B cell (primary cell): ENCODE data around the gene ASB4. TPM values are rescaled to one million over a fixed set of nuclear protein-coding genes. Genes with fewer than 3 reads are reported as not detected.

Experiments used
- ATAC-seq: fragments of 200-7000 bp; cut with Tn5 transposase; one replicate; pipeline ENCODE4 v1.10.0; 2021; ENCODE audit warnings: low read depth, mild to moderate bottlenecking, moderate number of reproducible peaks, moderate library complexity
- CTCF ChIA-PET: fragments of 350-600 bp; sonication (Branson Sonifier 250); formaldehyde crosslinking; loops from one replicate; lab custom pipeline; 2021; ENCODE audit warnings: antibody characterized with exemption, inconsistent platforms; lab: Charles Lee
- POLR2A ChIA-PET: fragments of 350-600 bp; sonication (Branson Sonifier 250); formaldehyde crosslinking; loops from one replicate; lab custom pipeline; 2021; ENCODE audit warnings: antibody characterized with exemption; lab: Charles Lee
- DNase-seq: peaks from one replicate; pipeline ENCODE4 v3.0.0; 2013
- H2AFZ ChIP-seq: 2 replicates; pipeline ENCODE4 v1.6.1; 2012; ENCODE audit warnings: mild to moderate bottlenecking, low read depth, low read length; ENCODE audit not compliant: insufficient read depth, poor library complexity, severe bottlenecking
- H3K27ac ChIP-seq, 2 donors: 1 replicate in 1 of 2; 2 replicates in 1 of 2; pipeline ENCODE4 v1.5.1; 2012 to 2013; ENCODE audit warnings: low read length in 2 of 2, mild to moderate bottlenecking in 2 of 2, moderate library complexity in 1 of 2
- H3K27me3 ChIP-seq, 4 experiments: fragments of 200-600 bp in 1 of 4; sonication (generic) in 1 of 4; replicated peaks in 1 of 4; 1 replicate in 2 of 4; 2 replicates in 2 of 4; pipeline versions ENCODE4 v1.6.1 to v1.7.0; 2013 to 2016; ENCODE audit warnings: low read length in 3 of 4, mild to moderate bottlenecking in 2 of 4, mixed read lengths in 1 of 4, moderate library complexity in 1 of 4; ENCODE audit not compliant: insufficient read depth in 4 of 4, control insufficient read depth in 3 of 4; ENCODE audit errors: control extremely low read depth in 1 of 4
- H3K36me3 ChIP-seq, 2 experiments: replicated peaks in 1 of 2; 1 replicate in 1 of 2; 2 replicates in 1 of 2; pipeline versions ENCODE4 v1.6.1 to v1.7.1; 2013; ENCODE audit warnings: low read length in 1 of 2; ENCODE audit not compliant: insufficient read depth in 2 of 2, control insufficient read depth in 1 of 2; ENCODE audit errors: control extremely low read depth in 1 of 2, extremely low read depth in 1 of 2
- H3K4me1 ChIP-seq, 2 donors: fragments of 200-600 bp in 1 of 2; sonication (generic) in 1 of 2; 1 replicate in 1 of 2; 2 replicates in 1 of 2; pipeline versions ENCODE4 v1.5.1 to v1.6.1; 2013 to 2017; ENCODE audit warnings: low read length in 2 of 2; ENCODE audit not compliant: control insufficient read depth in 2 of 2, insufficient read depth in 2 of 2
- H3K4me2 ChIP-seq: replicated peaks from 2 replicates; pipeline ENCODE3; 2012; ENCODE audit warnings: mild to moderate bottlenecking, low read depth, low read length; ENCODE audit not compliant: poor library complexity, severe bottlenecking
- H3K4me3 ChIP-seq, 5 experiments: fragments of 200-600 bp in 1 of 5; sonication (generic) in 1 of 5; 1 replicate in 3 of 5; 2 replicates in 2 of 5; pipeline versions ENCODE4 v1.5.1 to v1.7.0; 2011 to 2016; ENCODE audit warnings: low read length in 4 of 5, mild to moderate bottlenecking in 4 of 5, low read depth in 2 of 5, control low read depth in 1 of 5, moderate library complexity in 1 of 5; ENCODE audit not compliant: insufficient read depth in 1 of 5; ENCODE audit errors: control extremely low read depth in 1 of 5, extremely low read depth in 1 of 5
- H3K79me2 ChIP-seq: fragments of 200-600 bp; sonication (generic); one replicate; pipeline ENCODE4 v1.6.0; 2016; ENCODE audit warnings: low read length; ENCODE audit not compliant: control insufficient read depth, insufficient read depth
- H3K9ac ChIP-seq: fragments of 200-600 bp; sonication (generic); 2 replicates; pipeline ENCODE4 v1.6.1; 2017; ENCODE audit warnings: mild to moderate bottlenecking, low read length, moderate library complexity
- H3K9me3 ChIP-seq, 3 donors: one replicate each; pipeline versions ENCODE4 v1.6.1 to v1.7.1; 2013; ENCODE audit warnings: low read length in 2 of 3; ENCODE audit not compliant: control insufficient read depth in 2 of 3, insufficient read depth in 1 of 3; ENCODE audit errors: control extremely low read depth in 1 of 3
- H4K20me1 ChIP-seq: 2 replicates; pipeline ENCODE4 v1.6.0; 2012; ENCODE audit warnings: mild to moderate bottlenecking, low read length; ENCODE audit not compliant: insufficient read depth, control insufficient read depth, poor library complexity, severe bottlenecking
- H3K27ac Mint-ChIP-seq: one replicate; pipeline ENCODE4 v1.8.0; 2021; ENCODE audit warnings: mixed read lengths
- H3K27me3 Mint-ChIP-seq: one replicate; pipeline ENCODE4 v1.8.0; 2021; ENCODE audit warnings: mixed read lengths
- H3K4me1 Mint-ChIP-seq: one replicate; pipeline ENCODE4 v1.8.0; 2021; ENCODE audit warnings: mixed read lengths
- H3K4me3 Mint-ChIP-seq: one replicate; pipeline ENCODE4 v1.8.0; 2021; ENCODE audit warnings: mixed read lengths
- H3K9me3 Mint-ChIP-seq: one replicate; pipeline ENCODE4 v1.8.0; 2022; ENCODE audit warnings: mixed read lengths; ENCODE audit not compliant: insufficient read depth
- EZH2 ChIP-seq: IDR thresholded peaks from 2 replicates; pipeline ENCODE4 v1.6.1; 2012; ENCODE audit warnings: borderline replicate concordance, low read depth, mild to moderate bottlenecking, moderate library complexity, low read length; ENCODE audit not compliant: insufficient read depth, poor library complexity, severe bottlenecking
- WGBS: methylation state at CpG from one replicate; pipeline ENCODE4 v1.1.5; 2013; ENCODE audit warnings: missing lambda C conversion rate; ENCODE audit not compliant: insufficient coverage; 5-methylcytosine and 5-hydroxymethylcytosine counted together
- intact Hi-C: fragments of 100-400 bp; cut with micrococcal nuclease; formaldehyde crosslinking; loops from one replicate; pipeline ENCODE4 v1.10.0; 2022
- polyA plus RNA-seq: library from polyadenylated mRNA; depleted of rRNA; stranded (reverse); fragments of >200 nt; gene quantifications from 2 replicates; pipeline ENCODE4 v1.2.3, GENCODE V29; 2012
- total RNA-seq, 2 donors: library from RNA; stranded (reverse); fragments of 120-200 nt in 1 of 2; gene quantifications; 1 replicate in 1 of 2; 2 replicates in 1 of 2; pipeline versions ENCODE4 v1.2.3 to v1.2.4, GENCODE V29; 2013 to 2022
- TF ChIP-seq, protein P1 (sequence below): fragments of 200-600 bp; IDR thresholded peaks from one replicate; pipeline ENCODE4 v1.8.0; 2022; ENCODE audit warnings: antibody characterized with exemption, mild to moderate bottlenecking

Gene ASB4
- total and polyA plus RNA-seq, 2 donors (not counting 1 experiment from before 2014, with no cell fraction given): not detected

DNA sequence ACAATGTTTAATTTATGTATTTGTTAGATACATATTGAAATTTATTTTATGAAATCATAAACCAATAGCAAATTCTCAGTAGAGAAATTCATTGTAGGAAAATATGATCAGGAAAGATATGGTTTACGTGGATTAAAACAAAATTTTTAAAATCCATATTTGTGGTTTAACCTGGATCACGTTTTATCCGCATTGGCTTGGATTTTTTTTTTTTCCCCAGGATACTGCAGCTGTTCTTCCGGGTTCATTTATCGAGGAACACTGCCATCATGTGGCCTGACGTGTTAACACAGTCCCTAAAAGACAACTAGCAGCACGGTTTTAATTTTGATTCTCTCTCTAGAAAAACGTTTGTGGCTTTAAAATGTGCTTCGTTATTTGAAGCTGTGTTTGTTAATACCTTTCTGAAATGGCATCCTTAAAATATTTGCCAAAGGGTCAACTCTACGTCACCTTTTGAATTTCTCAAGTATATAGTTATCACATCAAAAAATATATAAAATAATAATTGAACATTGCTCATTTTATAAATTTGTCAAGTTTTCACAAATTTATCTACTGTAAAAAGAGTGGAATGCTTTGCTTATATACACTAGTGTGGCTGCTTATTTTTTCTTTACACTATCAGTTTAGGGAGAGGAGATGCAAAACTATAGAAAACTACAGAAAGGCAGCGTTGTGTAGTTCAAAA lies 8.7 kb upstream of the ASB4 start:
- TF ChIP-seq EZH2: no peak
- TF ChIP-seq, protein P1, sequence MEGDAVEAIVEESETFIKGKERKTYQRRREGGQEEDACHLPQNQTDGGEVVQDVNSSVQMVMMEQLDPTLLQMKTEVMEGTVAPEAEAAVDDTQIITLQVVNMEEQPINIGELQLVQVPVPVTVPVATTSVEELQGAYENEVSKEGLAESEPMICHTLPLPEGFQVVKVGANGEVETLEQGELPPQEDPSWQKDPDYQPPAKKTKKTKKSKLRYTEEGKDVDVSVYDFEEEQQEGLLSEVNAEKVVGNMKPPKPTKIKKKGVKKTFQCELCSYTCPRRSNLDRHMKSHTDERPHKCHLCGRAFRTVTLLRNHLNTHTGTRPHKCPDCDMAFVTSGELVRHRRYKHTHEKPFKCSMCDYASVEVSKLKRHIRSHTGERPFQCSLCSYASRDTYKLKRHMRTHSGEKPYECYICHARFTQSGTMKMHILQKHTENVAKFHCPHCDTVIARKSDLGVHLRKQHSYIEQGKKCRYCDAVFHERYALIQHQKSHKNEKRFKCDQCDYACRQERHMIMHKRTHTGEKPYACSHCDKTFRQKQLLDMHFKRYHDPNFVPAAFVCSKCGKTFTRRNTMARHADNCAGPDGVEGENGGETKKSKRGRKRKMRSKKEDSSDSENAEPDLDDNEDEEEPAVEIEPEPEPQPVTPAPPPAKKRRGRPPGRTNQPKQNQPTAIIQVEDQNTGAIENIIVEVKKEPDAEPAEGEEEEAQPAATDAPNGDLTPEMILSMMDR: peak; percentile 91
- intact Hi-C loops: loop anchor here (1.0 to 10.0 kb wide), 3 partner anchors 132 to 1028 kb away; no protein-coding TSS in a partner anchor
- ATAC-seq: peak; percentile 64
- no peak overlapping the region for H3K4me3 ChIP-seq
- H3K36me3 ChIP-seq: no peaks in the 10 kb centered on the region
- no peaks in the 10 kb centered on the region for H3K79me2 ChIP-seq
- Mint-ChIP-seq H3K4me1 (peaks cover 3% of the 10 kb centered on the region), H3K4me3 (no peak overlapping the region), H3K9me3 (no peaks in the 10 kb centered on the region), H3K27me3 (peaks cover 8% of the 10 kb centered on the region), H3K27ac (no peak overlapping the region)
- no peaks in the 10 kb centered on the region for H3K27me3 ChIP-seq
- no peaks in the 10 kb centered on the region for H3K9me3 ChIP-seq
- CTCF ChIA-PET: interaction anchor here (0.5 to 12.6 kb wide), 44 partner anchors 8 to 1651 kb away, joined by 3 to 246 read pairs (median 4); partner anchors contain the start of genes ASB4, PON3 and SGCE
- 0% methylated on average over 2 of the region's 11 CpGs for WGBS
- H3K27ac ChIP-seq: no peak overlapping the region
- DNase-seq: peak; percentile 70
- H3K4me2 ChIP-seq: peak overlapping the region; percentile 34
- no peaks in the 10 kb centered on the region for H4K20me1 ChIP-seq
- H2AFZ ChIP-seq: peak overlapping the region; percentile 39
- no peaks in the 10 kb centered on the region for H3K4me1 ChIP-seq
- POLR2A ChIA-PET: interaction anchor here (0.7 kb wide), 1 partner anchor 131 kb away, joined by 3 read pairs; no protein-coding TSS in a partner anchor
- H3K9ac ChIP-seq: no peak overlapping the region
